Mucosa of descending colon (tissue), 3 donors: ENCODE results near the gene SLC25A33. TPM values are rescaled to one million over a fixed set of nuclear protein-coding genes. Genes with fewer than 3 reads are reported as not detected.
A peak's percentile ranks its signal among the peaks of the same experiment; 100 is the strongest.
"Not testable (repeated sequence)": the region's sequence is repeated elsewhere in the genome, so short reads cannot be mapped to it uniquely, and the experiment has no call there.

Experiments
- ATAC-seq: fragments of 200-7000 bp; cut with Tn5 transposase; one replicate; pipeline ENCODE4 v1.9.1; 2020; ENCODE audit warnings: mild to moderate bottlenecking, moderate library complexity
- DNase-seq, 3 donors: peaks; one replicate each; pipeline ENCODE4 v3.0.0-alpha.2; 2020
- H3K36me3 ChIP-seq: fragments of 200-600 bp; one replicate; pipeline ENCODE4 v1.8.0; 2021; ENCODE audit warnings: low read depth, mild to moderate bottlenecking
- H3K4me1 ChIP-seq: fragments of 200-600 bp; one replicate; pipeline ENCODE4 v1.8.0; 2021; ENCODE audit warnings: low read depth, mild to moderate bottlenecking
- H3K4me3 ChIP-seq: fragments of 200-600 bp; one replicate; pipeline ENCODE4 v1.8.0; 2021; ENCODE audit warnings: mild to moderate bottlenecking
- H3K9me3 ChIP-seq: fragments of 200-600 bp; one replicate; pipeline ENCODE4 v1.8.0; 2021; ENCODE audit warnings: mild to moderate bottlenecking
- CTCF ChIP-seq: fragments of 200-600 bp; IDR thresholded peaks from one replicate; pipeline ENCODE4 v1.8.0; 2022; ENCODE audit warnings: antibody characterized with exemption, mild to moderate bottlenecking
- intact Hi-C, 2 donors: fragments of 100-400 bp; cut with DNase I in 1 of 2; cut with micrococcal nuclease in 1 of 2; formaldehyde crosslinking; loops; one replicate each; pipeline versions ENCODE4 v1.11.0 to v1.11.1; 2022; cut with DNase I, micrococcal nuclease
- total RNA-seq, 3 donors: library from RNA; stranded (reverse); fragmentation: NEBNext Ultra II Directional in 2 of 3; extraction: Animal tissue kit (Norgen Biotek cat#: 25700) in 2 of 3; gene quantifications; one replicate each; pipeline versions ENCODE4 v1.2.1 to v1.2.4, GENCODE V29; 2021 to 2023
- donor health status: DM: no; HTN: no; CAD: no; lungs with moderate emphysema.
- donor health status: DM: no; HTN: no; CAD: no.
- donor health status: DM: no; HTN: yes; CAD: no.

Gene SLC25A33
- total RNA-seq, 3 donors from 2014 or later, result 4.8 to 5.9 (median 5.7) TPM

GRCh38 chr1:9510130-9510529, 29.1 kb upstream of the SLC25A33 start:
- no peak for TF ChIP-seq CTCF
- intact Hi-C loops, result no loop called here
- no peaks in the 10 kb centered on the region for H3K4me1 ChIP-seq
- H3K4me3 ChIP-seq, result no peak overlapping the region
- no peak for ATAC-seq
- no peaks in the 10 kb centered on the region for H3K36me3 ChIP-seq
- no peak for DNase-seq
- no peaks in the 10 kb centered on the region for H3K9me3 ChIP-seq

- H3K36me3 ChIP-seq, H3K4me1 ChIP-seq, intact Hi-C loops, H3K9me3 ChIP-seq, DNase-seq, ATAC-seq, H3K4me3 ChIP-seq: not testable (repeated sequence)
These were observed 23.7 kb upstream of the SLC25A33 start for GRCh38 chr1:9515550-9515949.

- TF ChIP-seq CTCF, result no peak
- intact Hi-C loops, result no loop called here
- no peak for DNase-seq
- no peaks in the 10 kb centered on the region for H3K4me1 ChIP-seq
- no peak for ATAC-seq
- no peaks in the 10 kb centered on the region for H3K36me3 ChIP-seq
- no peaks in the 10 kb centered on the region for H3K9me3 ChIP-seq
- no peak overlapping the region for H3K4me3 ChIP-seq
These were observed 20.7 kb upstream of the SLC25A33 start for GRCh38 chr1:9518454-9518998.

- DNase-seq (no peak), ATAC-seq (no peak)
- Histone ChIP-seq H3K4me3 (no peak overlapping the region), H3K36me3 (no peaks in the 10 kb centered on the region), H3K4me1 (no peaks in the 10 kb centered on the region), H3K9me3 (no peaks in the 10 kb centered on the region)
- intact Hi-C loops, result no loop called here
- no peak for TF ChIP-seq CTCF
These were observed 18.9 kb upstream of the SLC25A33 start for GRCh38 chr1:9520411-9520810.

GRCh38 chr1:9529190-9529589, 10.1 kb upstream of the SLC25A33 start:
- peak; percentile 84 for ATAC-seq
- no peak for DNase-seq
- Histone ChIP-seq H3K4me3 (no peak overlapping the region), H3K4me1 (no peaks in the 10 kb centered on the region), H3K36me3 (no peaks in the 10 kb centered on the region), H3K9me3 (no peaks in the 10 kb centered on the region)
- no peak for TF ChIP-seq CTCF
- intact Hi-C loops, result no loop called here

- Histone ChIP-seq H3K36me3 (no peaks in the 10 kb centered on the region), H3K4me1 (no peaks in the 10 kb centered on the region), H3K4me3 (no peak overlapping the region), H3K9me3 (no peaks in the 10 kb centered on the region)
- no peak for TF ChIP-seq CTCF
- DNase-seq (no peak), ATAC-seq (no peak)
- intact Hi-C loops, result no loop called here
These were observed 8.9 kb upstream of the SLC25A33 start for GRCh38 chr1:9530320-9530719.
